CD1c-positive myeloid dendritic cell (primary cell): ENCODE measurements around the gene SYTL2.
A peak's percentile ranks its signal among the peaks of the same experiment; 100 is the strongest.

Source experiments
- DNase-seq: peaks from one replicate; pipeline ENCODE4 v3.0.0-alpha.2; 2016; ENCODE audit errors: extremely low spot score

SYTL2 gene

GRCh38 chr11:85826116-85826855 lies 15.3 kb upstream of the SYTL2 start:
- no peak for DNase-seq

GRCh38 chr11:85825616-85826015 lies 14.7 kb upstream of the SYTL2 start:
- DNase-seq = no peak

DNA sequence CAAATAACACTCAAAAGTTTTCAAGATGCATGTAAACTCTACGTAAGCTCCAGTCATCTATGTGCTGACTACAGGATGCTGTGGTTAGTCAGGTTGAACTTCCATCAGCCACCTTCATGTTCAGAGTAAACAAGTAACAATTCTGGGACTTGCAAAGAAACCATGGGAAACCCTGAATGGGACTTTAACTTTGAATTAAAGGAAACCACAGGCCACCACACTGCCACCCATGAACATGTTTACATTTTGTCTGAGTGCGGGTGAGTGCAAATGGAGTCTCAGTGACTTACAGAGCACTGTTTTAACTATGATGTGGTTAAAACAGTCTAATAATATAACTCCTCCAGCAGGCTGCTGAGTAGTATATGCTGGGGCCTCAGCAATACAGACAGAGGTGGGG lies 12.9 kb upstream of the SYTL2 start:
- DNase-seq = peak; percentile 27

DNA sequence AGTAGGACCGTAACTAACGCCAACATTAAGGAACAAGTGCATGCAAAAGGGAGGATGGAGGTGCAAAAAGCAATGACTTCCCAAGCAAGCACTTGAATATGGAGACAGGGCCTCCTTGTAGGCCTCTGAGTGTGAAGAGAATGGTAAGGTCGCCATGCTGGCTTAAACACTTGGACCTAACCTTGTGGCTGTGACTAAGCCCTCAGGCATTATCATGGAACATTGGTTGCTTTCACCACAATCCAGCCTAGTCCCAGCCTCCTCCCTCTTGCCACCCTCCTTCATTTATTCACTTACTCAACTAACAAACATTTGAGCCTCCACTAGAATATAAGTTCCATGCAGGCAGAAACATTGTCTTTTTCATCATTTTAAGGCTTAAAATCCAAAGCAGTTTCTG lies 11.9 kb upstream of the SYTL2 start:
- DNase-seq = no peak

DNA sequence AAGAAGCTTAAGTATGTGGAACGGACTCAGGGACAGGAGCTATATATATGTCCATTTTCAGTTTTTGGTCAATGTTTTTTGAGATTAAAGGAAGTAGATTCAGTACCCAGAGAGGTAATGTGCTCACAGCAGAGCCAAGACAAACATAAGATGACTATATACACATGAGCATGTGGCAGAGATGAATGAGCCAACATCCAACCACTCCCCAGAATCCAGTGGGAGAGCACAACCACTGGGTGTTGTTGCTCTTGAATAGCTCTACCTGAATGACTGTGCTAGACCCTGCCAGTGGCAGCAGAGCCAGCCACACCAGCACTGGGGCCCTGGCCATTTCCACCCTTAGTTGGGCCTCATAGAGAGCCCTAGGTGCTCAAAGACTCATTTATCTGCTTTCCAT lies 10.7 kb upstream of the SYTL2 start:
- DNase-seq = no peak

DNA sequence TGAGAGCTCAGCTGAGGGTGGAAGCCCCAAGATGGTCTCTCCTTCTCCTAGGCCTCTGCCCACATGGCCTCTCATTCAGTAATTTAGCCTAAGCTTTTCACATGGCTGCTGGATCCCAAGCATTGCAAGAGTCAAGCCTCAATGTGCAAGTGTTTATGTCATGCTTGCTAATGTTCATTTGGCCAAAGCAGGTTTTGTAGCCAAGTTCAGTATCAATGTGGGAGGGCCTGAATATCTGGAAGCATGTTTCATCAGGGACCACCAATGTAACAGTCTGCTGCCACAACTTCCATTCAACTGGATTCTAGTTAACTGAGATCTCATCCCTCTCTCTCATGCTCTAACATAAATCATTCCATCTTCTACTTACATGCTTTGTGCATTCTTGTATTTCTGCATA lies 8.5 kb upstream of the SYTL2 start:
- no peak for DNase-seq

GRCh38 chr11:85815186-85815931 lies 4.4 kb upstream of the SYTL2 start:
- no peak for DNase-seq

DNA sequence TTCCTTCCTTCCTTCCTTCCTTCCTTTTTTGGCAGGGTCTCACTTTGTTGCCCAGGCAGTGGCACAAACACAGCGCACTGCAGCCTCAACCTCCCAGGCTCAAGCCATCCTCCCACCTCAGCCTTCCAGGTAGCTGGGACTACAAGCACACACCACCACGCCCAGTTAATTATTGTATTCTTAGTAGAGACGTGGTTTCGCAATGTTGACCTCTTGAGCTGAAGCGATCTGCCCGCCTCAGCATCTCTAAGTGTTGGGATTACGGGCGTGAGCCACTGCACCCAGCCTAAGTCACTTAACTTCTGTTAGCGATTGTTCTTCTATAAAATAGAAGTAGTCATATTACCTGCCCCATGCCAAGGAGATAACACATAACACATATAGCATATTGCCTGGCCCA lies 2.8 kb upstream of the SYTL2 start:
- DNase-seq = no peak

- DNase-seq = no peak
Observed at GRCh38 chr11:85811624-85812023, 683 bp upstream of the SYTL2 start.

DNA sequence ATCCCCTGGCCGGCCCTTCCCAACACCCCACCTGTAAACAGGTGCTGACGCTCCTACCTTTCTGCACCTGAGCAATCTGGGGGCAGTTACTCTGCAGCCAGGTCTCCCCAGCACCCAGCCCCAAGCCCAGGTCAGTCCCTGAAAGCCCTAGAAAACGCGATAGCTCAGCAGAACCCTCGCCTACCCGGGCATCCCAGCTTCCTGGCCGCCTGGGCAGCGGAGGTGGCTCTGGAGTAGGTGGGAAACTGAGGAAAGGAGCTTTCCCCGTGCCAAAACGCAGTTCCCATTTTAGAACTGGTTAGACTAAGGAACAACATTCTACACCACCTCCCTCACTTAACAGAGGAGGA lies 445 bp downstream of the SYTL2 start:
- DNase-seq = no peak

GRCh38 chr11:85809863-85810262 lies 1.1 kb downstream of the SYTL2 start:
- no peak for DNase-seq

DNA sequence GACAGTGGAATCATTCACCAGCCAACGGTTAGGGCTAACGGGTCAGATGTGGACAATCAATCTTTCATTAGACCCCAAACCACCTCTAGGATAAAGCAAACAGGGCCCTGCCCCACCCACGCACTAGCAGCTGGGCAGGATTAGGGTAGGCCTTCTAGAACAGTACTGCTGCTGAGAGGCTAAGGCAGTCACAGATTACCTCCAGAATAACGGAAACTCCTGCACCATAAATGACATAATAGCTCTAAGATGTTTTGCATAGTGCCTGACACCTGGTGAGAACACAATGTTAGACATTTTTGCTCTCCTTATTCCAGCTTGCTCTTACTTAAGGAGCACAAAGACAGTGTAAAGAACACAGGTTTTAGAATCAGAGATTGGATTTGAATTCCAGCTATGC lies 1.8 kb downstream of the SYTL2 start:
- DNase-seq = no peak

- DNase-seq = no peak
Observed at GRCh38 chr11:85806876-85807275, 4.1 kb downstream of the SYTL2 start.

DNA sequence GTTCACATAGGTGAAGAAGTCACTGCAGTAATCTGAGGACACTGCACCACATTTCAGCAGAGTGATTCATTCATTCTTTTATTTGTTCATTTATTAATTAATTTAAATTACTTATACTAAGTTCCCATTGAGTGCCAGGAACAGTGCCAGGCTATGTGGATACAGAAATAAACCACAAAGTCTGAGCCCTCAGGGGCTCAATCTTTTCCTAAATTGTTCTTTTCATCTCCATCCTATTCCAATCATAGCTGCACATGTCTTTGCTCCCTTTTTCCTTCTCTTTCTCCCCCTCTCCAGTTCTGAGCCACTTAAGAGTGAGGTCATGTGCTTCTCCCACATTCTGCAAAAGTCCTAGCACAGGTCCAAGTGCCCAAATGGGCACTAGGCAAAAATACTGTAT lies 4.9 kb downstream of the SYTL2 start:
- no peak for DNase-seq

DNA sequence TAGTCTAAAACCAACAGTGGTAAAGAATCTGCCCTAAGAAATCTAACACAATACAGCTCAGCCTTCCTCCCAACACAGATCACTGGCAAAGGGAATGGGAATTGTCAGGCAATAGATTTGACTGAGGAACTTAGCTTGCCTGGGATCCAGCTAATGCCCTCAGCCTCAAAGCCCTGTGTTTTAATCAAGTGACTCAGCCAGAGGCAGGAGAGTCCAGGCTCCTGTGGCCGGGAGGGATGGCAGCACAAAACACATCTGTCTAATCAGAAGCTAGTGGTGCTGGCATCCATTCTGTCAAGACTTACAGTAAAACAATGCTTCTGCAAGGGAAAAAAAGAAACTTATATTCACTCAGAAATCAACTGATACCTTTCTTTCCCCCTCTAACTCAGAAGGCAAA lies 5.6 kb downstream of the SYTL2 start:
- no peak for DNase-seq

DNA sequence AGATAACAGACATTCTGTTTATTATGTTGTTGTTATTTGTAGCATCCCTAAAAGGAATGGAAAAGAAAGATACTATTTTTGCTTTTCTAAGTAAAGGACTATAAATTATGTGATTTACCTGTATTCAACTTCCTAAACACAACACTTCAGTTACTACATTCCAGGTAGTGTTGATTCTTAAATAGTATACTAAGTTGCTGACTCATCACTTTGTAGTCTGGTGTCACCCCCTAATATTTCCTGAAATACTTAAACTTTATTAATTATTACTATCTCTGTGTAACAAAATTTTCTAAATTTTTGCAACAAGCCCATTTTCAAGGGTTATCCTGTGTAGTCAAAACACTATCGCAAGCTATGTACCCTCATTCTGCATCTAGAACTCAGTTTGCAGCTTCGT lies 7.0 kb downstream of the SYTL2 start:
- no peak for DNase-seq

DNA sequence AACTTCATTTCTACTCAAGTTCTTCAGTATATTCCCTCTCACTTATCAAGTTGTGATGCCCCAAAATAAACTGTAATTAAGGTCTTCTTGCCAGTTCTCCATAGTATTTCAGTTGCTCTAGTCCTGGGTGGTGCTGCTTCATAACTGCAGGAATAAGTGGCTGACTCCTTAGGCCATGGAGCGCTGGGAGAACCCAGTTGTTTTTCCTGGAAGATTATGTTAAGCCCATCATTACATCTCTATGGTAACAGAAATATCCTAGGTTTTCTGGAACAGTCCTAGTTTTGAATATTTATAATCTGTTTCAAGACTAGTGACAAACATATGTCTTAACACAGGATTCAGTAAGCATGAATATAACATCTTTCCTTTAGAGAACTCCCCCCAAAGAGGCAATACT lies 7.6 kb downstream of the SYTL2 start:
- DNase-seq = no peak

DNA sequence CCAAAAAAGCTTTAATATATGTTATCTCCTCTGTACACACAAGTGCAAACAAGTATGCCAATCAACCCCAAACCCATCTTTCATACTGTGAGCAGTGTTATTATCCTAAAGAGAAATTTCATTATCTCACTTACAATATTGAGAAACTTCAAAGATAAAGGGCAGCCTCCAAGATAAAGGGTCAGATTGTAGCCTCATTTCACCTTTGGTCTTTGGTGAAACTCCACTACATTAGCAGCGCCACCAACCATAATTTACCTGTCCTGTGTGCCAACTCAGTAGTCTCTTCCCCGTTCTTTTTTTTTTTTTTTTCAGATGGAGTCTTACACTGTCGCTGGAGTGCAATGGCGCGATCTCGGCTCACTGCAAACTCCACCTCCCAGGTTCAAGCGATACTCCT lies 9.4 kb downstream of the SYTL2 start:
- no peak for DNase-seq

DNA sequence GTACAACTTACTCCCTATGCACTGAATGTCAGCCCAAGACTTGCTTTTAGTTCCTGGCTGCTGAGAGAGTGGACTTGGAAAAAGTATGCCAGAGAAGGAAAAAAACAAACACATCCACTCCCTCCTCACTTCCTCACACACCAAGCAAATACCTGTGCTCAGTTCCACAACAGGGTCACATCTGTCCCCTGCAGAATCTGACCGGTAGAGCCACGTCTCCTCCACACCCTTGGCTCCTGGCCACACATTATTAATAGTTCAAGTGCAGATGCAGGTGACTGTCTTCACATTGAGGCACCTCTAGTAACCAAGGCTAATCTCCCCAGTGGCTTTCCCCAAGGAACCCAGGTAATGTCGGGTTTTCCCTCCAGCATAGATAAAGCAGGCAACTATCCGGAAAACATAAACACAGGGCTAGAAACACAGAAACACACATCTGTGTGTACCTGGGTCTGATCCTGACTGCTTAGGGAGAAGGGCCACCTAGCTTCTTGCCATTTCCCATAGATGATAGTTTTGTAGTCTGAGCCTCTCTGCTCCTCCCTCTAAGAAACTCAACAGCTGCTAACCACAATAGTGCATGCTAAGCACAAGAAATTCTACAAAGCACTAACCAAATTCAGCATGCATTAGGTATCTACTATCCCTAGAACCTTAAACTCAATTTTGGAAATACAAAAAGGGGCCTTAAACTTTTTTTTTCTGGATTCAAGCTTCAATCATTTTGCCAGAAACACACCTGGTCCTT lies 10.2 kb downstream of the SYTL2 start:
- DNase-seq = no peak

DNA sequence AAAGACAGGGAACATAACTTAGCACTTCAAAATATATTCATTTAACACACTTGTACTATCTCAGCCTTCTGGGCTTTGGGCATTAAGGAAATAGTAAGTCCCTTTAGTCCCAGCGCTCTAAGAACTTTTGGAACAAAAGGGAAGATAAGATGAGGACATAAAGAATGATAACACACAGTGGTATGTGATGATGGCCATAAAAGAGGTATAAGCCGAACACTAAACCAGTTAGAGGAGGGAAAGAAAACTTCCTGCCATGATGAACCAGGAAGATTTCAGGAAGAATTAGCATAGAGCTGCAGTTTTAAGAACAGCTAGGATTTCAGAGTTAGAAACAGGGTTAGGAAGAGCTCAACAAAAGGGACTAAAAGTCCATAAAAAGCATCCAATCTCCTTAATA lies 11.8 kb downstream of the SYTL2 start:
- no peak for DNase-seq

- no peak for DNase-seq
Observed at GRCh38 chr11:85798361-85798760, 12.6 kb downstream of the SYTL2 start.

DNA sequence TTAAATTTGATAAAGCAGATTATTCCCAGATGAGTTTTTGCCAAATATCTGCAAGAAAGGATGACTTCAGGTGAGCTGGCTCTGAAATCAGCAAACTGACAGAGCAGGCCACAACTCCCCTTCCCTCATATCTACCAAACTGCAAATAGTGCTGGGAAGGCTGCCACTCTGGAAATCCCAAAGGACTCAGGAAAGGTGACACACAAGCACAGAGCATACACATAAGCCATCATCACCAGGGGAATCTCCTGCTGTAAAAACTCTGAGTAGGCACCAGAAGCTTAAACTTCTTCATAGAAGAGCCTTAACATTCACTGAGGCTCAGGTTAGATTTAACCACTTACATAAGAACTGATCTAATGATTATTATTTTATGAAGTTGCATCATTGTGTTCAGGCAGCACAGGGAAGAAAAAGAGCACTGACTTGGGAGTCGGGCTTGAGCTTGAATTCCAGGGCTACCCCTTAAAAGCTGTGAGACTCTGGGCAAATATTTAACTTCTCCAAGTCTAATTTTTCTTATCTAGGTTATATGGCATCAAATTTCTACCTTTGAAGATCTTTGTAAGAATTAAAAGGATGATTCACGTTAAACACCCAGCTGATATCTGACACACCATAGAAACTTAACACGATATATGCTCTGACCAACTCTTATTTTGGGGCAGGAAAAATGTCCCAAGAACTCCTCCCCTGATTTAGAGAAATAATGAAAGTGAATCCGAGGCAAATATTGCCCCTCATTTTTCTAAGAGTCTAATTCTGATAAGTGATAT lies 15.0 kb downstream of the SYTL2 start:
- no peak for DNase-seq
